KMS-11 (cell line): ENCODE results near the gene DMXL2.
"Not testable (repeated sequence)": the region's sequence is repeated elsewhere in the genome, so short reads cannot be mapped to it uniquely, and the experiment has no call there.

ENCODE experiments used
- H2AFZ ChIP-seq: fragments of 200-600 bp; sonication (generic); 2 replicates; pipeline ENCODE4 v1.6.1; 2016; ENCODE audit warnings: antibody characterized with exemption, mixed run types, low read depth
- H3K27ac ChIP-seq: fragments of 200-600 bp; sonication (generic); 2 replicates; pipeline ENCODE4 v1.6.1; 2016; ENCODE audit warnings: mild to moderate bottlenecking, mixed run types
- H3K27me3 ChIP-seq: fragments of 200-600 bp; sonication (generic); 2 replicates; pipeline ENCODE4 v1.6.1; 2017; ENCODE audit warnings: mild to moderate bottlenecking, low read depth, mixed run types, moderate library complexity; ENCODE audit not compliant: insufficient read depth
- H3K36me3 ChIP-seq: fragments of 200-600 bp; sonication (generic); 2 replicates; pipeline ENCODE4 v1.6.1; 2017; ENCODE audit warnings: mild to moderate bottlenecking, mixed run types; ENCODE audit not compliant: insufficient read depth
- H3K4me1 ChIP-seq: fragments of 200-600 bp; sonication (generic); 2 replicates; pipeline ENCODE4 v1.6.1; 2016; ENCODE audit warnings: mild to moderate bottlenecking, low read depth, mixed run types; ENCODE audit not compliant: poor library complexity, severe bottlenecking
- H3K4me2 ChIP-seq: fragments of 200-600 bp; sonication (generic); 2 replicates; pipeline ENCODE4 v1.7.0; 2016; ENCODE audit warnings: mild to moderate bottlenecking, mixed run types
- H3K4me3 ChIP-seq: fragments of 200-600 bp; sonication (generic); IDR thresholded peaks from 2 replicates; pipeline ENCODE4 v1.6.1; 2017; ENCODE audit warnings: low read depth, low read length, mixed read lengths; ENCODE audit not compliant: insufficient read depth
- H3K79me2 ChIP-seq: fragments of 200-600 bp; sonication (generic); 2 replicates; pipeline ENCODE4 v1.6.1; 2016; ENCODE audit warnings: low read depth, mixed run types; ENCODE audit not compliant: insufficient read depth
- H3K9ac ChIP-seq: fragments of 200-600 bp; sonication (generic); 2 replicates; pipeline ENCODE4 v1.6.1; 2016; ENCODE audit warnings: mild to moderate bottlenecking, mixed run types
- H4K20me1 ChIP-seq: fragments of 200-600 bp; sonication (generic); 2 replicates; pipeline ENCODE4 v1.6.1; 2016; ENCODE audit warnings: mild to moderate bottlenecking, mixed run types; ENCODE audit not compliant: insufficient read depth
- CTCF ChIP-seq: fragments of 200-600 bp; sonication (generic); conservative IDR thresholded peaks from 2 replicates; pipeline ENCODE4 v1.6.1; 2017; ENCODE audit warnings: low read depth, mild to moderate bottlenecking, antibody characterized with exemption, low read length, moderate library complexity, mixed read lengths

The DMXL2 gene

GRCh38 chr15:51424780-51425179, 197.8 kb downstream of the DMXL2 start:
- TF ChIP-seq CTCF, result no peak
- Histone ChIP-seq H3K9ac (no peak overlapping the region), H3K4me2 (no peak overlapping the region; the same call in 1 of the 2 replicates)

GRCh38 chr15:51423040-51423439, 199.5 kb downstream of the DMXL2 start:
- H3K27me3 ChIP-seq, H2AFZ ChIP-seq, H3K27ac ChIP-seq, H3K36me3 ChIP-seq, H3K4me3 ChIP-seq, H3K9ac ChIP-seq, H3K79me2 ChIP-seq, H3K4me2 ChIP-seq, H4K20me1 ChIP-seq: not testable (repeated sequence)
- peaks cover 16% of the 10 kb centered on the region for H3K4me1 ChIP-seq

More at GRCh38 chr15:51424780-51425179, 197.8 kb downstream of the DMXL2 start:
- no peak overlapping the region for H2AFZ ChIP-seq
- no peaks in the 10 kb centered on the region for H3K27me3 ChIP-seq
- no peaks in the 10 kb centered on the region for H3K79me2 ChIP-seq
- H3K36me3 ChIP-seq, result no peaks in the 10 kb centered on the region
- peaks cover 16% of the 10 kb centered on the region for H3K4me1 ChIP-seq
- H3K4me3 ChIP-seq, result no peak overlapping the region
- H4K20me1 ChIP-seq, result no peaks in the 10 kb centered on the region
- H3K27ac ChIP-seq, result no peak overlapping the region

GRCh38 chr15:51416129-51416528, 206.4 kb downstream of the DMXL2 start:
- H3K27ac ChIP-seq, result no peak overlapping the region
- no peaks in the 10 kb centered on the region for H3K27me3 ChIP-seq
- no peaks in the 10 kb centered on the region for H3K36me3 ChIP-seq
- no peak overlapping the region for H3K4me2 ChIP-seq
- H4K20me1 ChIP-seq, result no peaks in the 10 kb centered on the region
- H2AFZ ChIP-seq, result no peak overlapping the region
- H3K9ac ChIP-seq, result no peak overlapping the region
- no peak for TF ChIP-seq CTCF
- no peak overlapping the region for H3K4me3 ChIP-seq
- H3K4me1 ChIP-seq, result no peaks in the 10 kb centered on the region
- no peaks in the 10 kb centered on the region for H3K79me2 ChIP-seq

- Histone ChIP-seq H3K36me3 (no peaks in the 10 kb centered on the region), H2AFZ (no peak overlapping the region), H3K27ac (no peak overlapping the region), H3K4me2 (no peak overlapping the region), H4K20me1 (no peaks in the 10 kb centered on the region), H3K9ac (no peak overlapping the region), H3K79me2 (no peaks in the 10 kb centered on the region), H3K4me1 (no peaks in the 10 kb centered on the region), H3K4me3 (no peak overlapping the region), H3K27me3 (no peaks in the 10 kb centered on the region)
- no peak for TF ChIP-seq CTCF
Observed at GRCh38 chr15:51414256-51414860, 208.2 kb downstream of the DMXL2 start.

GRCh38 chr15:51405693-51406523, 216.7 kb downstream of the DMXL2 start:
- H3K9ac ChIP-seq, result no peak overlapping the region
- no peaks in the 10 kb centered on the region for H4K20me1 ChIP-seq
- H2AFZ ChIP-seq, result no peak overlapping the region
- H3K4me1 ChIP-seq, result no peaks in the 10 kb centered on the region
- H3K79me2 ChIP-seq, result no peaks in the 10 kb centered on the region
- no peaks in the 10 kb centered on the region for H3K36me3 ChIP-seq
- H3K4me2 ChIP-seq, result no peak overlapping the region
- H3K27me3 ChIP-seq, result no peaks in the 10 kb centered on the region
- H3K4me3 ChIP-seq, result no peak overlapping the region
- TF ChIP-seq CTCF, result no peak
- H3K27ac ChIP-seq, result no peak overlapping the region
